Activated naive CD4-positive, alpha-beta T cell treated with anti-CD3 and anti-CD28 coated beads, Interleukin-2, amount 50 U/mL, for 72 hours (primary cell): Measurements from ENCODE around the gene TPM4. TPM values are rescaled to one million over a fixed set of nuclear protein-coding genes. Genes with fewer than 3 reads are reported as not detected.

Source experiments
- ATAC-seq, 2 donors: fragments of 150-1000 bp; cut with Tn5 transposase; 2 replicates each; pipeline ENCODE4 v1.10.0; 2021; ENCODE audit warnings: mild to moderate bottlenecking in 2 of 2, moderate library complexity in 2 of 2
- DNase-seq, 2 donors: peaks; one replicate each; pipeline ENCODE4 v3.0.0; 2021 to 2022; ENCODE audit warnings: low spot score in 2 of 2
- H3K27ac Mint-ChIP-seq, 2 donors: one replicate each; pipeline ENCODE4 v1.8.0; 2022; ENCODE audit warnings: mild to moderate bottlenecking in 2 of 2, mixed read lengths in 2 of 2
- H3K36me3 Mint-ChIP-seq, 2 donors: one replicate each; pipeline ENCODE4 v1.8.0; 2022; ENCODE audit warnings: mixed read lengths in 2 of 2
- H3K9me3 Mint-ChIP-seq, 2 donors: one replicate each; pipeline ENCODE4 v1.8.0; 2022; ENCODE audit warnings: mixed read lengths in 2 of 2
- total RNA-seq, 2 donors: library from RNA; stranded (reverse); gene quantifications; one replicate each; pipeline ENCODE4 v1.2.3, GENCODE V29; 2022

TPM4 gene
- total RNA-seq, 2 donors from 2014 or later: 405 to 411 TPM

GRCh38 chr19:16062789-16063188 lies 13.5 kb upstream of the TPM4 start:
- H3K27ac Mint-ChIP-seq: no peak overlapping the region
- ATAC-seq (peak in 1 of 2 donors; percentile 32), DNase-seq (peak in 1 of 2 donors; percentile 78)
- H3K36me3 Mint-ChIP-seq: peaks cover 0 to 6% of the 10 kb centered on the region in 2 donors
- no peaks in the 10 kb centered on the region for H3K9me3 Mint-ChIP-seq

- no peaks in the 10 kb centered on the region for H3K9me3 Mint-ChIP-seq
- H3K36me3 Mint-ChIP-seq: peaks cover 0 to 6% of the 10 kb centered on the region in 2 donors
- DNase-seq: no peak
- peak overlapping the region in 1 of 2 donors; percentile 67 for H3K27ac Mint-ChIP-seq
- ATAC-seq: no peak
Observed at GRCh38 chr19:16064209-16064889, 11.9 kb upstream of the TPM4 start.

- no peak for ATAC-seq
- H3K9me3 Mint-ChIP-seq: no peaks in the 10 kb centered on the region
- H3K27ac Mint-ChIP-seq: peak overlapping the region; percentile 22 to 81
- no peak for DNase-seq
- H3K36me3 Mint-ChIP-seq: peaks cover 0 to 6% of the 10 kb centered on the region in 2 donors
Observed at GRCh38 chr19:16066611-16067104, 9.6 kb upstream of the TPM4 start.

- Mint-ChIP-seq H3K36me3 (peaks cover 0 to 6% of the 10 kb centered on the region in 2 donors), H3K9me3 (no peaks in the 10 kb centered on the region), H3K27ac (no peak overlapping the region)
- DNase-seq: no peak
- no peak for ATAC-seq
Observed at GRCh38 chr19:16067205-16067938, 8.9 kb upstream of the TPM4 start.

GRCh38 chr19:16068696-16069259 lies 7.5 kb upstream of the TPM4 start:
- Mint-ChIP-seq H3K36me3 (no peaks in the 10 kb centered on the region), H3K27ac (no peak overlapping the region)

GRCh38 chr19:16069813-16070365 lies 6.4 kb upstream of the TPM4 start:
- ATAC-seq: no peak
- no peak for DNase-seq
- H3K36me3 Mint-ChIP-seq: peaks cover 0 to 2% of the 10 kb centered on the region in 2 donors
- H3K27ac Mint-ChIP-seq: no peak overlapping the region
- no peaks in the 10 kb centered on the region for H3K9me3 Mint-ChIP-seq

More at GRCh38 chr19:16068696-16069259, 7.5 kb upstream of the TPM4 start:
- H3K9me3 Mint-ChIP-seq: no peaks in the 10 kb centered on the region
- DNase-seq: no peak
- no peak for ATAC-seq

GRCh38 chr19:16070366-16070990 lies 5.8 kb upstream of the TPM4 start:
- Mint-ChIP-seq H3K27ac (peak overlapping the region in 1 of 2 donors; percentile 31), H3K9me3 (no peaks in the 10 kb centered on the region), H3K36me3 (peaks cover 0 to 8% of the 10 kb centered on the region in 2 donors)
- ATAC-seq (peak; percentile 98), DNase-seq (peak; percentile 73 to 86)

- ATAC-seq: no peak
Observed at GRCh38 chr19:16071072-16071691, 5.1 kb upstream of the TPM4 start.

GRCh38 chr19:16073481-16073880 lies 2.8 kb upstream of the TPM4 start:
- Mint-ChIP-seq H3K27ac (peak overlapping the region; percentile 94 to 98), H3K36me3 (peaks cover 13 to 26% of the 10 kb centered on the region in 2 donors), H3K9me3 (no peaks in the 10 kb centered on the region)
- DNase-seq (no peak), ATAC-seq (no peak)

More at GRCh38 chr19:16071072-16071691, 5.1 kb upstream of the TPM4 start:
- Mint-ChIP-seq H3K9me3 (no peaks in the 10 kb centered on the region), H3K27ac (no peak overlapping the region), H3K36me3 (peaks cover 0 to 13% of the 10 kb centered on the region in 2 donors)
- DNase-seq: no peak

GRCh38 chr19:16073988-16074387 lies 2.3 kb upstream of the TPM4 start:
- DNase-seq: no peak
- ATAC-seq: no peak
- H3K36me3 Mint-ChIP-seq: peaks cover 14 to 28% of the 10 kb centered on the region in 2 donors

GRCh38 chr19:16074488-16075365 lies 1.6 kb upstream of the TPM4 start:
- ATAC-seq: no peak
- no peak for DNase-seq
- Mint-ChIP-seq H3K36me3 (peaks cover 15 to 28% of the 10 kb centered on the region in 2 donors), H3K9me3 (no peaks in the 10 kb centered on the region), H3K27ac (peak overlapping the region; percentile 94 to 98)

More at GRCh38 chr19:16073988-16074387, 2.3 kb upstream of the TPM4 start:
- Mint-ChIP-seq H3K27ac (peak overlapping the region; percentile 94 to 98), H3K9me3 (no peaks in the 10 kb centered on the region)

- no peak for DNase-seq
- H3K36me3 Mint-ChIP-seq: peaks cover 21 to 35% of the 10 kb centered on the region in 2 donors
- ATAC-seq: peak in 1 of 2 donors; percentile 0
- H3K9me3 Mint-ChIP-seq: no peaks in the 10 kb centered on the region
- H3K27ac Mint-ChIP-seq: peak overlapping the region; percentile 94 to 98
Observed at GRCh38 chr19:16075430-16076153, 703 bp upstream of the TPM4 start.

- peak overlapping the region; percentile 98 to 99 for H3K27ac Mint-ChIP-seq
- DNase-seq (peak in 1 of 2 donors; percentile 23), ATAC-seq (no peak)
- H3K36me3 Mint-ChIP-seq: peaks cover 34 to 49% of the 10 kb centered on the region in 2 donors
- no peaks in the 10 kb centered on the region for H3K9me3 Mint-ChIP-seq
Observed at GRCh38 chr19:16076958-16077611, 790 bp downstream of the TPM4 start.
